Colonic mucosa (tissue), 4 donors: ENCODE results near the gene SETD2. TPM values are rescaled to one million over a fixed set of nuclear protein-coding genes. Genes with fewer than 3 reads are reported as not detected.

Source experiments
- DNase-seq: peaks from one replicate; pipeline ENCODE4 v3.0.0-alpha.2; 2020
- H3K27ac ChIP-seq: fragments of 200-600 bp; one replicate; pipeline ENCODE4 v1.8.0; 2021
- H3K27me3 ChIP-seq: fragments of 200-600 bp; one replicate; pipeline ENCODE4 v1.8.0; 2021
- H3K36me3 ChIP-seq: fragments of 200-600 bp; one replicate; pipeline ENCODE4 v1.8.0; 2021
- H3K4me1 ChIP-seq: fragments of 200-600 bp; one replicate; pipeline ENCODE4 v1.8.0; 2021; ENCODE audit warnings: mild to moderate bottlenecking
- H3K4me3 ChIP-seq: fragments of 200-600 bp; one replicate; pipeline ENCODE4 v1.8.0; 2021
- H3K9ac ChIP-seq, 2 donors: one replicate each; pipeline ENCODE4 v1.7.0; 2013; ENCODE audit warnings: control low read depth in 2 of 2, low read depth in 2 of 2, low read length in 2 of 2
- H3K9me3 ChIP-seq: fragments of 200-600 bp; one replicate; pipeline ENCODE4 v1.8.0; 2021
- CTCF ChIP-seq: fragments of 200-600 bp; IDR thresholded peaks from one replicate; pipeline ENCODE4 v1.8.0; 2022; ENCODE audit warnings: antibody characterized with exemption, mild to moderate bottlenecking
- intact Hi-C: fragments of 100-400 bp; cut with DNase I; formaldehyde crosslinking; loops from one replicate; pipeline ENCODE4 v1.14.1; 2022
- total RNA-seq, 2 donors: library from RNA; stranded (reverse); fragmentation: NEBNext Ultra II Directional in 1 of 2; extraction: Animal tissue kit (Norgen Biotek cat#: 25700) in 1 of 2; gene quantifications; one replicate each; pipeline ENCODE4 v1.2.1, GENCODE V29; 2021
- donor health status: healthy.
- donor health status: DM: no; HTN: no; CAD: no.
- donor health status: DM: no; HTN: no; CAD: no.

SETD2 gene
- total RNA-seq, 2 donors from 2014 or later: 39.5 to 48.6 TPM

- DNase-seq: peak; percentile 15
- H3K4me3 ChIP-seq: no peak overlapping the region
- H3K9ac ChIP-seq: no peak overlapping the region
- no peaks in the 10 kb centered on the region for H3K9me3 ChIP-seq
- no peaks in the 10 kb centered on the region for H3K4me1 ChIP-seq
- no peaks in the 10 kb centered on the region for H3K36me3 ChIP-seq
- TF ChIP-seq CTCF: no peak
- H3K27ac ChIP-seq: no peak overlapping the region
- intact Hi-C loops: no loop called here
- no peaks in the 10 kb centered on the region for H3K27me3 ChIP-seq
Measured at GRCh38 chr3:47010910-47011309, 153.0 kb downstream of the SETD2 start.

GRCh38 chr3:47010111-47010712, 153.7 kb downstream of the SETD2 start:
- Histone ChIP-seq H3K27me3 (no peaks in the 10 kb centered on the region), H3K4me3 (peak overlapping the region; percentile 48), H3K27ac (peak overlapping the region; percentile 59), H3K4me1 (no peaks in the 10 kb centered on the region), H3K9ac (peak overlapping the region in 1 of 2 donors; percentile 75), H3K9me3 (no peaks in the 10 kb centered on the region), H3K36me3 (no peaks in the 10 kb centered on the region)
- TF ChIP-seq CTCF: no peak
- DNase-seq: peak; percentile 33
- intact Hi-C loops: no loop called here

- Histone ChIP-seq H3K36me3 (no peaks in the 10 kb centered on the region), H3K9ac (peak overlapping the region; percentile 30 to 75), H3K4me1 (no peaks in the 10 kb centered on the region), H3K27ac (peak overlapping the region; percentile 59), H3K9me3 (no peaks in the 10 kb centered on the region), H3K4me3 (peak overlapping the region; percentile 48), H3K27me3 (no peaks in the 10 kb centered on the region)
- intact Hi-C loops: no loop called here
- DNase-seq: peak; percentile 88
- no peak for TF ChIP-seq CTCF
Measured at GRCh38 chr3:47009225-47010110, 154.4 kb downstream of the SETD2 start.

GRCh38 chr3:47008851-47009224, 155.1 kb downstream of the SETD2 start:
- H3K27me3 ChIP-seq: no peaks in the 10 kb centered on the region
- peak overlapping the region; percentile 48 for H3K4me3 ChIP-seq
- no peak for TF ChIP-seq CTCF
- no peak overlapping the region for H3K27ac ChIP-seq
- no peak for DNase-seq
- H3K36me3 ChIP-seq: no peaks in the 10 kb centered on the region
- intact Hi-C loops: no loop called here
- no peaks in the 10 kb centered on the region for H3K9me3 ChIP-seq
- H3K4me1 ChIP-seq: no peaks in the 10 kb centered on the region
- no peak overlapping the region for H3K9ac ChIP-seq

GRCh38 chr3:47008234-47008796, 155.6 kb downstream of the SETD2 start:
- TF ChIP-seq CTCF: no peak
- no peaks in the 10 kb centered on the region for H3K36me3 ChIP-seq
- H3K27ac ChIP-seq: no peak overlapping the region
- H3K4me1 ChIP-seq: no peaks in the 10 kb centered on the region
- intact Hi-C loops: no loop called here
- H3K27me3 ChIP-seq: no peaks in the 10 kb centered on the region
- no peak overlapping the region for H3K9ac ChIP-seq
- no peak overlapping the region for H3K4me3 ChIP-seq
- DNase-seq: peak; percentile 17
- H3K9me3 ChIP-seq: no peaks in the 10 kb centered on the region
